GM18909 (cell line): ENCODE results near the gene SRPK2.

Source experiments
- ATAC-seq: cut with Tn5 transposase; IDR thresholded peaks from one replicate; pipeline ENCODE4 v1.9.1; 2021; ENCODE audit warnings: mild to moderate bottlenecking; ENCODE audit not compliant: unreplicated experiment, poor library complexity

The SRPK2 gene

GRCh38 chr7:105112440-105113418 lies 276.0 kb downstream of the SRPK2 start:
- ATAC-seq = no peak

DNA sequence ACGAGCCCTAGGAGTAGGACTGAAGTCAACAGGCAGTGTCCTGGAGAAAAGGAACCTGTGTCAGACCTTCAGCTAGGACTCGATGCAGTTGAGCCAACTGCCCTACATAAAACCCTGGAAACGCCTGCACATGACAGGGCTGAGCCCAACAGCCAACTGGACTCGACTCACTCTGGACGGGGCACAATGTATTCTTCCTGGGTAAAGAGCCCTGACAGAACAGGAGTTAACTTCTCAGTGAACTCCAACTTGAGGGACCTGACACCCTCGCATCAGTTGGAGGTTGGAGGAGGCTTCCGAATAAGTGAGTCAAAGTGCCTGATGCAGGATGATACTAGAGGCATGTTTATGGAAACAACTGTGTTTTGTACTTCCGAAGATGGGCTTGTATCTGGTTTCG lies 281.3 kb downstream of the SRPK2 start:
- no peak for ATAC-seq

- ATAC-seq = no peak
These were observed 282.2 kb downstream of the SRPK2 start for GRCh38 chr7:105106473-105106872.

GRCh38 chr7:105105579-105105978 lies 283.1 kb downstream of the SRPK2 start:
- ATAC-seq = no peak

DNA sequence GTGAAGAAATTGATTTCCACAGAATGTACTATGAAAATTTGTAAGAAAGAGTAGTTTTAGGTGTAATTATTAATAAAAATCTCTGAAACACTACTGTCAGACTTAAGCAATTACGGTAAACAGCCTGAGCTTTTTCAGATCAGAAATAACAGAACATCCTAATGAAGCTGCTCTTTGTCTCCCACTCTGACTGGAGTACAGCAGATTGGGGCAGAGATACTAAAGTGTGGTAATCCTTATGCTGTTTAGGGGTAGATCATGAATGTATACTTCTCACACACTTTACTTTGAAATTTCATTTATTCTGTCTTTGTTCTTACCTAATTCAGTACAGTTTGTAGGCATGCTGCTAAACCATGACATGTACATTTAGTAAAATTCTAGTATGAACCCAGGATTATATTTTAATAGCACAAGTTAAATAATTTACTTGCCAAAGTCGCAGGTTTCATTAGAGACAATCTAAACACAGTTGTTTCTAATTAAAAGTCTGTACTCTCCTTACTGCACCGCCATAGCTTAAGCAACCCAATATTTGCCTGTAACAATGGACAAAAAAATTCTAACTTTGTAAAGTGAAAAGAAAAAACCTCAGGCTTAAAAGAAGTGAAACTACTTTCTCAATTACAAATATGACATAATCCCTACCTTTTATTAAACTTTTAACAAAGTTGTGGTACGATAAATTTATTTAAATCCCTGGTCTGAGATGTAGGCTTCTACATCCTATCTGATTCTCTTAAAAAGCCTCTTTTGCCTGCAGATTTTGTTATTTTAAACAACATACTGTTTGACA lies 286.0 kb downstream of the SRPK2 start:
- ATAC-seq = no peak

GRCh38 chr7:105101864-105102263 lies 286.9 kb downstream of the SRPK2 start:
- ATAC-seq = no peak

- ATAC-seq = peak; percentile 80
These were observed 289.7 kb downstream of the SRPK2 start for GRCh38 chr7:105098863-105099515.

DNA sequence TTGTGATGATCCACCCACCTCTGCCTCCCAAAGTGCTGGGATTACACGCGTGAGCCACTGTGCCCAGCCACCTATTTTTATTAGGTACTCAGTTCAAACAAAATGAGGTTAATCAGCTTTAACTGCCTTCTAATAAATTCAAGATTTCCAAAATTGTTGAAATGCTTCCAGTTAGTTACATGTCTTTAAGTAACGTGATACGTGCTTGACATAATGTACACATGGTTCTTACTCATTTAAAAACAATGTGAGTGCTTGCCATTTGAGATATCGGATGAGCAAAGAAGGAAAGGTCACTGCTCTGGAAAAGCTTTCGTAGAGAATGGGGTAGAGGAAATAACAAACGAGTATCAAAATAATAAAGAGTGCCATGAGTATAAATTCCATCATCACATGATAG lies 291.1 kb downstream of the SRPK2 start:
- ATAC-seq = no peak

DNA sequence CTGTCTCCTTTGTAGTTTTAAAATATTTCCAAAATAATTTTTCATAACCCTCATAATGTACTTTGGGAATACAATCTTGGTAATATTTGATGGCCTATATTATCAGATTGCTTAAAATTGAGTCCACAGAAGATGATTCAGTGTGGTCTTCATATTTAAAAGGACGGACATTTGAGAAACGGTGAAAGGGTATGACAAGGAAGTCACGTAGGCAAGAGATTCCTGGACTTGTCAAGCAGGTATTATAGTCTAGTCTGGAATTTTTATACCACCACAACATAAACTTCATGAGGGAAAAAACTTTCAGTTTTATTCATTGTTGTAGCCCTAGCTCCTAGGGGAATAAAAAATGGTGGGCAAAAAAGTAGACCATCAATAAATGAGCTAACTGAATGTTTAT lies 292.4 kb downstream of the SRPK2 start:
- ATAC-seq = no peak

- no peak for ATAC-seq
These were observed 293.8 kb downstream of the SRPK2 start for GRCh38 chr7:105094966-105095365.

GRCh38 chr7:105088456-105088855 lies 300.3 kb downstream of the SRPK2 start:
- ATAC-seq = no peak

DNA sequence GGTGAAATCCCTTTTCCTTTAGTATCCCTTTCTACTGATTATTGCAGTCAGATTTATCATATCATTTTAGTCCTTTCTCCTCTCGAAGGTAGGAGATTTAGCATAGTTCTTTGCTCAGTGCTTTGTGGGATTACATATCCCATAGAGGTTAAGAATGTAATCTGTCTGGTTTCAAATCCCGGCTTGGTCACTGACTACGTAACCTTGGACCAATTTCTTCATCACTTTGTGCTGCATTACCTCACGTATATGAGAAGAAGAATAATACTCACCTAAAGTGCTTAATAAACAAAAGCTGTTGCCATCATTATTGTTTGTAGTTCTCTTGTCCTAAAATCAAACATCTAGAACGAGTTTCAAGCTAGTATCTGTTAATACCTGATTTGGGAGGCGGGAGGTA lies 300.7 kb downstream of the SRPK2 start:
- ATAC-seq = no peak

DNA sequence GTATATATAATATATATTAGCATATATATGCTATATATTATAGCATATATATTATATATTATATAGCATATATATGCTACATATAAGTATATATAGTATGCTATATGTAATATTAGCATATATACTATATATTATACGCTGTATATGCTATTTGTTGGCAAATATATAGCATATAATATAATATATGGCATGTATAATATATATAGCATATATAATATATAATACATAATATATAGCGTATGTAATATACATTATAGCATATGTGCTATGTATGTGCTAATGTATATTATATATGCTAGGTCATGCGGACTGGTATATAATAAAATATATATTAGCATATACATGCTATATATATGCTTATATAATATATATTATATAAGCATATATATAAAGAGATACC lies 301.9 kb downstream of the SRPK2 start:
- no peak for ATAC-seq

DNA sequence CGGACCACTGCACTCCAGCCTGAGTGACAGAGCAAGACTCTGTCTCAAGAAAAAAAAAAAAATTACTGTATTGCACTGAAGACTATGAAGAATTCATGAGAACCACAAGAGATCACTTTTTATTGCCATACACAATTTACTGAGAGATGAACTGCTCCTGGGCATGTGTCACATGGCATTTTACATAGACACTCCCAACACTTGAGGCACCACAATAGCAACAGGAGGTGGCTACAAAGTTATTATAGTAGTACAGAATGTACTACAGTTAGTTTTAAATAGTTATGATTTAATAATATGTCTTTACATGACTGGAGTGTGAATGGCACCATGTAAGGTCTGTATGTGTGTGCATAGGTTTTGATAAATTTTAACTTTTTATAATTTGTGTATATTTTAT lies 304.1 kb downstream of the SRPK2 start:
- ATAC-seq = no peak

DNA sequence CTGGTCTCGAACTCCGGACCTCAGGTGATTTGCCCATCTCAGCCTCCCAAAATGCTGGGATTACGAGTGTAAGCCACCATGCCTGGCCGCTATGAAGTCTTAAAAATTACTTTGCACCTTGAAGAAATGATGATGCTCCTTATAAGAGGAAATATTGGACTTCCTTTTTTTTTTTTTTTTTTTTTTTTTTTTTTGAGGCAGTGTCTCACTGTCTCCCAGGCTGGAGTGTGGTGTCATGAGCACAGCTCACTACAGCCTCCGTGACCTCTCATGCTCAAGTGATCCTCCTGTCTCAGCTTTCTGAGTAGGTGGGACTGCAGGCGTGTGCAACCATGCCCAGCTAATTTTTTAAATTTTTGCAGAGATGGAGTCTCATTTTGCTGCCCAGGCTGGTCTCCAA lies 309.4 kb downstream of the SRPK2 start:
- ATAC-seq = no peak

DNA sequence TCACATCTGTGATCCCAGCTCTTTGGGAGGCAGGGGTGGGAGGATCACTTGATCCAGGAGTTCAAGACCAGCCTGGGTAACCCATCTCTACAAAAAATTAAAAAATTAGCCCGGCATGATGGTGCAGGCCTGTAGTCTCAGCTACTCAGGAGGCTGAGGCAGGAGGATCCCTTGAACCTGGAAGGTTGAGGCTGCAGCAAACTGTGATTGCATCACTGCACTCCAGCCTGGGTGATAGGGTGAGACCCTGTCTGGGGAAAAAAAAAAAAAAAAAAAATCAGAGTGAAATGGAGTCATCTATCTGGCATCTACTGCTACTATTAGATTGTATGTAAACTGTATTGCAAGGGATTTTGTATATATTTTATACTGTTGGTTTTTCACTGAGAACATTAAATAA lies 315.6 kb downstream of the SRPK2 start:
- no peak for ATAC-seq

GRCh38 chr7:105068886-105069285 lies 319.8 kb downstream of the SRPK2 start:
- no peak for ATAC-seq

DNA sequence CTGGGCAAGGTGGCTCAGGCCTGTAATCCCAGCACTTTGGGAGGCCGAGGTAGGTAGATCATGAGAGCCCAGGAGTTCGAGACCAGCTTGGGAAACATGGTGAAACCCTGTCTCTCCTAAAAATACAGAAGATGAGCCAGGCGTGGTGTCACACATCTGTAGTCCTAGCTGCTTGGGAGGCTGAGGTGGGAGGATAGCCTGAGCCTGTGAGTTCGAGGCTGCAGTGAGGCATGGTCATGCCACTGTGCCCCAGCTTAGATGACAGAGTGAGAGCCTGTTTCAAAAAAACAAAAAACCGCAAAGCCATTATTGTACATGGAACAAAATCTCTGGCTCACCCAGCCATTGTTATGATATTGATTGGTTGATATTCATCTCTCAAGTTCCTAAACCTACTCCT lies 321.0 kb downstream of the SRPK2 start:
- no peak for ATAC-seq
